K562 (cell line): Measurements from ENCODE around the gene SIKE1. TPM values are rescaled to one million over a fixed set of nuclear protein-coding genes. Genes with fewer than 3 reads are reported as not detected.

Experiments
- ATAC-seq: fragments of 200-7000 bp; cut with Tn5 transposase; 3 replicates; pipeline ENCODE4 v1.9.1; 2020; ENCODE audit warnings: moderate library complexity
- BruUV-seq: library from RNA; stranded (reverse); fragments of 400-500 nt; replicated peaks from 2 replicates; lab custom pipeline; 2021; lab: Mats Ljungman, UMichigan
- CTCF ChIA-PET: fragments of 300-600 bp; formaldehyde crosslinking; extraction: SDS; loops from one replicate; lab custom pipeline; 2021; ENCODE audit warnings: low intra/inter-chr PET ratio; lab: Yijun Ruan, JAX
- POLR2A ChIA-PET: fragments of 300-600, 350-650 bp; sonication (Branson Sonifier 250); formaldehyde crosslinking; extraction: SDS; loops from one replicate; lab custom pipeline; 2021; ENCODE audit warnings: antibody characterized with exemption, inconsistent platforms; lab: Yijun Ruan, JAX
- DNase-seq, 4 experiments: peaks; one replicate each; pipeline versions ENCODE4 v3.0.0 to v3.0.0-alpha.2; 2011 to 2018; ENCODE audit warnings: low spot score in 3 of 4, mixed read lengths in 3 of 4; ENCODE audit errors: extremely low read depth in 1 of 4
- FAIRE-seq: peaks from 2 replicates; lab custom pipeline; 2011; peaks lifted over from hg19 to GRCh38; lab: Jason Lieb, UNC
- H2AFZ ChIP-seq: 2 replicates; pipeline ENCODE4 v1.6.0; 2011; ENCODE audit warnings: low read depth, low read length, control low read depth, inconsistent platforms
- H3K27ac ChIP-seq: fragments of 200-600 bp; 3 replicates; pipeline ENCODE4 v1.8.0; 2011; ENCODE audit warnings: low read depth, mild to moderate bottlenecking, control low read depth, inconsistent platforms, low read length, moderate library complexity, mixed read lengths; ENCODE audit errors: extremely low read depth
- H3K27me3 ChIP-seq, 2 experiments: fragments of 300-600 bp in 1 of 2; 2 replicates in 1 of 2; 3 replicates in 1 of 2; pipeline versions ENCODE4 v1.6.0 to v1.8.0; 2011; ENCODE audit warnings: inconsistent platforms in 2 of 2, low read length in 2 of 2, mild to moderate bottlenecking in 1 of 2, mixed read lengths in 1 of 2, moderate library complexity in 1 of 2; ENCODE audit not compliant: control insufficient read depth in 2 of 2, insufficient read depth in 2 of 2
- H3K36me3 ChIP-seq: fragments of 300-600 bp; 3 replicates; pipeline ENCODE4 v1.8.0; 2011; ENCODE audit warnings: mild to moderate bottlenecking, low read length, inconsistent platforms; ENCODE audit not compliant: control insufficient read depth, insufficient read depth
- H3K4me1 ChIP-seq, 2 experiments: fragments of 200-600 bp in 1 of 2; replicated peaks in 1 of 2; 2 replicates in 1 of 2; 3 replicates in 1 of 2; pipeline versions ENCODE4 v1.5.1 to v1.8.0; 2011; ENCODE audit warnings: inconsistent platforms in 2 of 2, low read length in 2 of 2, mild to moderate bottlenecking in 1 of 2, mixed read lengths in 1 of 2, moderate library complexity in 1 of 2; ENCODE audit not compliant: control insufficient read depth in 2 of 2, insufficient read depth in 2 of 2
- H3K4me2 ChIP-seq: 2 replicates; pipeline ENCODE4 v1.6.1; 2011; ENCODE audit warnings: low read length, control low read depth, inconsistent platforms, mixed read lengths; ENCODE audit not compliant: insufficient read depth
- H3K4me3 ChIP-seq: fragments of 200-600 bp; sonication (generic), shearing (Covaris generic); 2 replicates; pipeline ENCODE4 v1.5.1; 2016; ENCODE audit warnings: control low read depth, inconsistent platforms
- H3K79me2 ChIP-seq: fragments of 200-600 bp; 3 replicates; pipeline ENCODE4 v1.8.0; 2011; ENCODE audit warnings: low read length, inconsistent platforms; ENCODE audit not compliant: control insufficient read depth, insufficient read depth
- H3K9ac ChIP-seq, 2 experiments: 2 replicates each; pipeline versions ENCODE4 v1.6.0 to v1.6.1; 2011; ENCODE audit warnings: low read depth in 2 of 2, low read length in 2 of 2, control low read depth in 1 of 2, inconsistent platforms in 1 of 2, mild to moderate bottlenecking in 1 of 2, mixed read lengths in 1 of 2; ENCODE audit not compliant: insufficient read depth in 1 of 2
- H3K9me1 ChIP-seq: one replicate; pipeline ENCODE4 v1.6.0; 2011; ENCODE audit warnings: inconsistent platforms, mild to moderate bottlenecking, low read length, moderate library complexity; ENCODE audit not compliant: control insufficient read depth, insufficient read depth
- H3K9me3 ChIP-seq: replicated peaks from 2 replicates; pipeline ENCODE4 v1.5.1; 2011; ENCODE audit warnings: low read depth, low read length, inconsistent platforms; ENCODE audit not compliant: control insufficient read depth, insufficient read depth
- H4K20me1 ChIP-seq: replicated peaks from 2 replicates; pipeline ENCODE4 v1.6.1; 2011; ENCODE audit warnings: low read length, inconsistent platforms, mixed read lengths; ENCODE audit not compliant: control insufficient read depth, insufficient read depth
- CBFB ChIP-seq: sonication (generic); formaldehyde crosslinking; IDR thresholded peaks from 2 replicates; pipeline ENCODE4 v1.4.0; 2020; ENCODE audit warnings: mild to moderate bottlenecking, missing genetic modification reagents
- CGGBP1 ChIP-seq: fragments of 250-450 bp; sonication (Bioruptor Pico); IDR thresholded peaks from 2 replicates; pipeline ENCODE4 v1.9.0; 2021; ENCODE audit warnings: mild to moderate bottlenecking
- CTCF ChIP-seq, 3 experiments: IDR thresholded peaks in 2 of 3; conservative IDR thresholded peaks in 1 of 3; 2 replicates each; pipeline ENCODE4 v1.5.1; 2011 to 2012; ENCODE audit warnings: low read length in 3 of 3, mild to moderate bottlenecking in 3 of 3, control low read depth in 2 of 3, improper control_type of control experiment in 1 of 3, inconsistent platforms in 1 of 3, low read depth in 1 of 3, mixed read lengths in 1 of 3, moderate library complexity in 1 of 3; ENCODE audit not compliant: insufficient read depth in 2 of 3
- MBD1 ChIP-seq: fragments of 250-450 bp; sonication (Bioruptor Pico); IDR thresholded peaks from 2 replicates; pipeline ENCODE4 v1.8.0; 2022; ENCODE audit warnings: inconsistent platforms
- RUNX1 ChIP-seq: sonication (generic); IDR thresholded peaks from 2 replicates; pipeline ENCODE4 v1.6.1; 2016; ENCODE audit warnings: antibody characterized with exemption, low read depth
- TOE1 ChIP-seq, 2 experiments: fragments of 450-650 bp in 1 of 2; sonication (generic) in 1 of 2; formaldehyde crosslinking in 1 of 2; IDR thresholded peaks; 2 replicates each; pipeline versions ENCODE4 v1.7.1 to v1.8.0; 2016 to 2022; ENCODE audit warnings: borderline replicate concordance in 2 of 2, mild to moderate bottlenecking in 2 of 2, antibody characterized with exemption in 1 of 2, inconsistent platforms in 1 of 2, low read depth in 1 of 2, missing genetic modification reagents in 1 of 2, moderate library complexity in 1 of 2
- WGBS: fragments of 100-300 bp; shearing (Covaris generic); methylation state at CpG from one replicate; pipeline ENCODE4 v1.1.6; 2016; ENCODE audit warnings: low coverage, mixed read lengths; ENCODE audit not compliant: insufficient coverage; ENCODE audit errors: missing lambda C conversion rate; 5-methylcytosine and 5-hydroxymethylcytosine counted together
- in situ Hi-C: fragments of 300-500 bp; cut with MboI; formaldehyde crosslinking; loops from 4 replicates; pipeline ENCODE4 v1.15.0; 2018; ENCODE audit warnings: inconsistent platforms, mixed read lengths
- intact Hi-C: fragments of 100-400 bp; cut with micrococcal nuclease; formaldehyde crosslinking; loops from 2 replicates; pipeline ENCODE4 v1.14.2; 2022
- polyA plus RNA-seq, 8 experiments: library from polyadenylated mRNA; depleted of rRNA in 4 of 8; stranded (reverse) in 5 of 8; unstranded in 3 of 8; fragments of >200 nt; fragmentation: Nextera tagmentation in 2 of 8; fragmentation: Illumina TruSeq in 1 of 8; extraction: Ambion mirVana in 2 of 8; extraction: Trizol in 1 of 8; gene quantifications; 2 replicates each; pipeline versions ENCODE4 v1.2.1 to v1.2.3, GENCODE V29; 2011 to 2014; ENCODE audit warnings: inconsistent platforms in 1 of 8, missing spikeins in 1 of 8
- total RNA-seq, 7 experiments: library from RNA; depleted of rRNA in 6 of 7; stranded (reverse); fragments of >200 nt in 6 of 7; fragmentation: Illumina TruSeq in 2 of 7; extraction: Trizol in 2 of 7; gene quantifications; 2 replicates each; pipeline versions ENCODE4 v1.2.1 to v1.2.3, GENCODE V29; 2011 to 2021; ENCODE audit warnings: low replicate concordance in 1 of 7
- TF ChIP-seq, protein P1 (sequence below), 2 experiments: fragments of 450-650 bp in 1 of 2; sonication (generic) in 1 of 2; formaldehyde crosslinking in 1 of 2; IDR thresholded peaks; 2 replicates each; pipeline versions ENCODE4 v1.7.1 to v1.9.0; 2016 to 2022; ENCODE audit warnings: inconsistent platforms in 1 of 2, mild to moderate bottlenecking in 1 of 2, missing genetic modification reagents in 1 of 2

The SIKE1 gene
- total and polyA plus RNA-seq, 9 of the 15 experiments (the other 6 are each of a cell fraction or from before 2014, with no cell fraction given) = 21.8 to 144 (median 76.3) TPM

DNA sequence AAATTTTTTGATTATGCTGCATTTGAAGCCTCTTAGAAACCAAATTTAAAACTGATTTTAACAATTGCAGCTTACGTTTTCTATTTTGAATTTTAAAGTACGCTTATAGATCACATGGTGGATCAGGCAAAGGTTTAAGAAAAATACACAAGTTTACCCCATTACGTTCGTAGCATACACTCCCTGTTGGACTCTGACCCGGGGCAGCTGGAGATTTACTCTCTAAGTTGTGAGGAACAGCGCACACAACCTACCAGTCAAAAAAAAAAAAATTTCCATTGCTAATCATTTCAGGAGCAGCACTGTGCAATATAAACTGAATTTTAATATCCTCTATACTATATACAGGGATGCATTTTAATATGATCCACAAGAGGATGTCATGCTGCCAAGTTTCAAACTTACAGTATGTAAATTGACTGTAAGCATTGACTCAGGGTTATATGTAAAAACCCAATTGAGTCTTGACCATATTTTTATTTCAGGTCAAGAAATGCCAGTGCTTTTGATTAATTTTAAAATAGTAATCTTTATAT is 43.1 kb downstream of the SIKE1 start:
- CTCF ChIA-PET = no interaction called here
- no peak overlapping the region for H3K4me2 ChIP-seq
- peaks cover 55% of the 10 kb centered on the region for H3K79me2 ChIP-seq
- H3K4me1 ChIP-seq = no peaks in the 10 kb centered on the region
- no peak overlapping the region for H3K9ac ChIP-seq
- POLR2A ChIA-PET = interaction anchor here (0.6 to 1.8 kb wide), 7 partner anchors 9 to 386 kb away, joined by 3 to 6 read pairs (median 4); no protein-coding TSS in a partner anchor
- no peaks in the 10 kb centered on the region for H4K20me1 ChIP-seq
- no peak for FAIRE-seq
- H3K36me3 ChIP-seq = peaks cover 98% of the 10 kb centered on the region
- no peak overlapping the region for H3K4me3 ChIP-seq
- in situ Hi-C loops (no loop called here), intact Hi-C loops (no loop called here)
- H3K27ac ChIP-seq = no peak overlapping the region
- H3K27me3 ChIP-seq = no peaks in the 10 kb centered on the region
- H2AFZ ChIP-seq = no peak overlapping the region
- WGBS = 98% methylated on average over 6 of the region's 6 CpGs
- no peaks in the 10 kb centered on the region for H3K9me3 ChIP-seq
- no peak for DNase-seq
- ATAC-seq = no peak
- H3K9me1 ChIP-seq = no peaks in the 10 kb centered on the region
- no TSS peak for BruUV-seq
- no peak for TF ChIP-seq MBD1
- TF ChIP-seq, protein P1, sequence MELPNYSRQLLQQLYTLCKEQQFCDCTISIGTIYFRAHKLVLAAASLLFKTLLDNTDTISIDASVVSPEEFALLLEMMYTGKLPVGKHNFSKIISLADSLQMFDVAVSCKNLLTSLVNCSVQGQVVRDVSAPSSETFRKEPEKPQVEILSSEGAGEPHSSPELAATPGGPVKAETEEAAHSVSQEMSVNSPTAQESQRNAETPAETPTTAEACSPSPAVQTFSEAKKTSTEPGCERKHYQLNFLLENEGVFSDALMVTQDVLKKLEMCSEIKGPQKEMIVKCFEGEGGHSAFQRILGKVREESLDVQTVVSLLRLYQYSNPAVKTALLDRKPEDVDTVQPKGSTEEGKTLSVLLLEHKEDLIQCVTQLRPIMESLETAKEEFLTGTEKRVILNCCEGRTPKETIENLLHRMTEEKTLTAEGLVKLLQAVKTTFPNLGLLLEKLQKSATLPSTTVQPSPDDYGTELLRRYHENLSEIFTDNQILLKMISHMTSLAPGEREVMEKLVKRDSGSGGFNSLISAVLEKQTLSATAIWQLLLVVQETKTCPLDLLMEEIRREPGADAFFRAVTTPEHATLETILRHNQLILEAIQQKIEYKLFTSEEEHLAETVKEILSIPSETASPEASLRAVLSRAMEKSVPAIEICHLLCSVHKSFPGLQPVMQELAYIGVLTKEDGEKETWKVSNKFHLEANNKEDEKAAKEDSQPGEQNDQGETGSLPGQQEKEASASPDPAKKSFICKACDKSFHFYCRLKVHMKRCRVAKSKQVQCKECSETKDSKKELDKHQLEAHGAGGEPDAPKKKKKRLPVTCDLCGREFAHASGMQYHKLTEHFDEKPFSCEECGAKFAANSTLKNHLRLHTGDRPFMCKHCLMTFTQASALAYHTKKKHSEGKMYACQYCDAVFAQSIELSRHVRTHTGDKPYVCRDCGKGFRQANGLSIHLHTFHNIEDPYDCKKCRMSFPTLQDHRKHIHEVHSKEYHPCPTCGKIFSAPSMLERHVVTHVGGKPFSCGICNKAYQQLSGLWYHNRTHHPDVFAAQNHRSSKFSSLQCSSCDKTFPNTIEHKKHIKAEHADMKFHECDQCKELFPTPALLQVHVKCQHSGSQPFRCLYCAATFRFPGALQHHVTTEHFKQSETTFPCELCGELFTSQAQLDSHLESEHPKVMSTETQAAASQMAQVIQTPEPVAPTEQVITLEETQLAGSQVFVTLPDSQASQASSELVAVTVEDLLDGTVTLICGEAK (IDR thresholded peaks at IDR 0.05) = no peak
- TF ChIP-seq, protein P1 (CRISPR knock-in tag; IDR thresholded peaks at IDR 0.05) = no peak
- no peak for TF ChIP-seq RUNX1
- TF ChIP-seq CBFB = no peak
- TF ChIP-seq TOE1 (IDR thresholded peaks at IDR 0.05; ENCODE audit: borderline replicate concordance) = no peak
- TF ChIP-seq TOE1 (CRISPR knock-in tag; IDR thresholded peaks at IDR 0.05; ENCODE audit: borderline replicate concordance, low read depth) = no peak
- no peak for TF ChIP-seq CGGBP1 (CRISPR knock-in tag)
- TF ChIP-seq CTCF (IDR thresholded peaks at IDR 0.05 in 2 of 3, conservative IDR thresholded peaks at IDR 0.05 in 1 of 3; ENCODE audit: insufficient read depth in 2 of 3, low read depth in 1 of 3, low read length in 3 of 3) = no peak
